DND-41 (cell line): ENCODE results near the gene POU4F1.

Experiments used
- ATAC-seq: fragments of 200-7000 bp; cut with Tn5 transposase; 3 replicates; pipeline ENCODE4 v1.9.1; 2021; ENCODE audit warnings: low read depth; ENCODE audit not compliant: insufficient read depth
- DNase-seq: peaks from one replicate; pipeline ENCODE4 v3.0.0-alpha.2; 2020
- H2AFZ ChIP-seq: 2 replicates; pipeline ENCODE4 v1.6.0; 2012; ENCODE audit warnings: low read depth, low read length
- H3K27ac ChIP-seq: 2 replicates; pipeline ENCODE4 v1.5.1; 2012; ENCODE audit warnings: low read length, inconsistent platforms
- H3K27me3 ChIP-seq: fragments of 200-600 bp; sonication (generic); 2 replicates; pipeline ENCODE4 v1.6.0; 2012; ENCODE audit warnings: low read length, mild to moderate bottlenecking, inconsistent platforms; ENCODE audit not compliant: insufficient read depth, poor library complexity
- H3K36me3 ChIP-seq: 2 replicates; pipeline ENCODE4 v1.5.1; 2012; ENCODE audit warnings: low read length, inconsistent platforms; ENCODE audit not compliant: insufficient read depth
- H3K4me1 ChIP-seq: 2 replicates; pipeline ENCODE4 v1.5.1; 2012; ENCODE audit warnings: mild to moderate bottlenecking, low read length; ENCODE audit not compliant: insufficient read depth
- H3K4me2 ChIP-seq: 2 replicates; pipeline ENCODE4 v1.6.0; 2012; ENCODE audit warnings: mild to moderate bottlenecking, moderate library complexity, low read length, inconsistent platforms; ENCODE audit not compliant: insufficient read depth
- H3K4me3 ChIP-seq, 2 experiments: fragments of 200-600 bp in 1 of 2; shearing (Covaris generic) in 1 of 2; 2 replicates each; pipeline ENCODE4 v1.5.1; 2012 to 2016; ENCODE audit warnings: inconsistent platforms in 2 of 2, low read length in 2 of 2, mild to moderate bottlenecking in 2 of 2, low read depth in 1 of 2, moderate library complexity in 1 of 2
- H3K79me2 ChIP-seq: 2 replicates; pipeline ENCODE4 v1.6.0; 2012; ENCODE audit warnings: low read length, inconsistent platforms; ENCODE audit not compliant: insufficient read depth
- H3K9ac ChIP-seq: 2 replicates; pipeline ENCODE4 v1.6.0; 2012; ENCODE audit warnings: low read depth, mild to moderate bottlenecking, inconsistent platforms, low read length, moderate library complexity
- H3K9me3 ChIP-seq: 2 replicates; pipeline ENCODE4 v1.5.1; 2012; ENCODE audit warnings: low read length, moderate library complexity, mild to moderate bottlenecking, inconsistent platforms; ENCODE audit not compliant: insufficient read depth, severe bottlenecking
- H4K20me1 ChIP-seq: 2 replicates; pipeline ENCODE4 v1.6.0; 2012; ENCODE audit warnings: low read length; ENCODE audit not compliant: insufficient read depth
- EZH2 ChIP-seq: IDR thresholded peaks from 3 replicates; pipeline ENCODE4 v1.6.1; 2012; ENCODE audit warnings: borderline replicate concordance, low read depth, mild to moderate bottlenecking, moderate library complexity, low read length, inconsistent platforms; ENCODE audit not compliant: severe bottlenecking
- TF ChIP-seq, protein P1 (sequence below): IDR thresholded peaks from 2 replicates; pipeline ENCODE4 v1.5.1; 2012; ENCODE audit warnings: borderline replicate concordance, low read length, moderate library complexity, mild to moderate bottlenecking; ENCODE audit not compliant: poor library complexity, severe bottlenecking; ENCODE audit errors: extremely low read depth

The POU4F1 gene

DNA sequence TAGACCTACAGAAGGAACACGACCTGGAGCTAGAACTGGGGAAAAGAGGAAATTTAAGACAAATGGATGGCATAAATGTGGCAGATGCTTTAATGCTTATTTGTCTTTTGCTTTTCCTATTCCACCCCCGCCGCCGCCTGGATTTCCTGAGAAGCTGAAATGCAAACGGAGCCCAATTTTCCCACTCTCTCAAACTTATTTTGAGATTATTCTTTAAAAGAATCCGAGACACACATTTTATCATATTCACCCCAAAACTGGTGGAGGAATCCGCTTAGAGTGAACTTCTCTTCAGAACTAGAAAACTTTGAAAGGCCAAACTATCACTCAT is 5.8 kb downstream of the POU4F1 start:
- Histone ChIP-seq H3K4me2 (no peak overlapping the region), H3K36me3 (no peaks in the 10 kb centered on the region), H3K27me3 (peaks cover 29% of the 10 kb centered on the region), H2AFZ (no peak overlapping the region), H3K4me1 (peaks cover 3% of the 10 kb centered on the region), H3K4me3 (no peak overlapping the region), H3K27ac (no peak overlapping the region), H3K9ac (no peak overlapping the region), H3K79me2 (no peaks in the 10 kb centered on the region), H4K20me1 (peaks cover 2% of the 10 kb centered on the region; the same call in 1 of the 2 replicates), H3K9me3 (no peaks in the 10 kb centered on the region)
- ATAC-seq (no peak), DNase-seq (no peak)
- TF ChIP-seq, protein P1, sequence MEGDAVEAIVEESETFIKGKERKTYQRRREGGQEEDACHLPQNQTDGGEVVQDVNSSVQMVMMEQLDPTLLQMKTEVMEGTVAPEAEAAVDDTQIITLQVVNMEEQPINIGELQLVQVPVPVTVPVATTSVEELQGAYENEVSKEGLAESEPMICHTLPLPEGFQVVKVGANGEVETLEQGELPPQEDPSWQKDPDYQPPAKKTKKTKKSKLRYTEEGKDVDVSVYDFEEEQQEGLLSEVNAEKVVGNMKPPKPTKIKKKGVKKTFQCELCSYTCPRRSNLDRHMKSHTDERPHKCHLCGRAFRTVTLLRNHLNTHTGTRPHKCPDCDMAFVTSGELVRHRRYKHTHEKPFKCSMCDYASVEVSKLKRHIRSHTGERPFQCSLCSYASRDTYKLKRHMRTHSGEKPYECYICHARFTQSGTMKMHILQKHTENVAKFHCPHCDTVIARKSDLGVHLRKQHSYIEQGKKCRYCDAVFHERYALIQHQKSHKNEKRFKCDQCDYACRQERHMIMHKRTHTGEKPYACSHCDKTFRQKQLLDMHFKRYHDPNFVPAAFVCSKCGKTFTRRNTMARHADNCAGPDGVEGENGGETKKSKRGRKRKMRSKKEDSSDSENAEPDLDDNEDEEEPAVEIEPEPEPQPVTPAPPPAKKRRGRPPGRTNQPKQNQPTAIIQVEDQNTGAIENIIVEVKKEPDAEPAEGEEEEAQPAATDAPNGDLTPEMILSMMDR = no peak
- TF ChIP-seq EZH2 = no peak

DNA sequence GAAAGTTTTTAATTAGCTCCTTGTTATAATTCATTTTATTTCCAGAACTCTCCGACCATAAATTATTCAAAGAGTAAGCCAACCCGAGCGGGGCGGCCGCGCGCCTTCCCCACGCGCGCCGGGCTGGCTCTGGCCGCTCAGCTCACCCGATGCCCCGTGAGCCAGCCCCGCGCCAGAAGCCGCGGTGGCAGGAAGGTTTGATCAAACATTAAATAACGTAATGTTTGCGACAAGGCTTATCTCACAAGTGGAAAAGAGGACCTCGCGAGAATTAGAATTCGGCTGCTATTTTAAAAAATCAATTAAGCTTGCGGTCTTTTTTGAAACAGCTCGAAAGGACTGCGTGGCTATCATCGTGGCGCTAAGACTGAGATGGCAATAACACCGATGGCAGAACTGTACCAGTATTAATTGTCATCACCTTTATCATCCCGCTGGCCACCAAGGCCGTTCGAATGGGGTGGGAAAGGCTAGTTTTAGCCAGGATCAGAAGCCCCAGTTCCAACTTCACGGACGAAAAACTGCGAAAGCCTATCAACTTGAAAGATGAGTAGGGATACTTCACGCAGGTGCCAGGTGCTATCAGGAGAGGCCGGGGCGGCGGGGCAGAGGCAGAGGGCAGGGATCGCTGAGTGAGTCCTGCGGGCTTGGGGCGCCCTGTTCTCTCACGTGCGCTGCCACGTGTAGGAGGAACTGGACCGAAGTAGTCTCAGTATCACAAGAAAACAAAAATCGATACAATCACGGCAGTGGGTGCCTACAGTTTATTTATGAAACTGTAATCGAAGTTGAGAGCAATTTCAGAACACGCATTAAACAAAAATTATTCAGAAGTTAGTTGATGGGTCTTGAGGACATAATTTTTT is 6.4 kb downstream of the POU4F1 start:
- DNase-seq = no peak
- H3K36me3 ChIP-seq = no peaks in the 10 kb centered on the region
- H3K9me3 ChIP-seq = no peaks in the 10 kb centered on the region
- no peak for ATAC-seq
- peaks cover 29% of the 10 kb centered on the region for H3K27me3 ChIP-seq
- H2AFZ ChIP-seq = no peak overlapping the region
- peaks cover 2% of the 10 kb centered on the region; the same call in 1 of the 2 replicates for H4K20me1 ChIP-seq
- H3K79me2 ChIP-seq = no peaks in the 10 kb centered on the region
- no peak overlapping the region for H3K4me3 ChIP-seq
- no peaks in the 10 kb centered on the region for H3K4me1 ChIP-seq
- H3K4me2 ChIP-seq = no peak overlapping the region
- no peak overlapping the region for H3K27ac ChIP-seq
- TF ChIP-seq EZH2 = no peak
- TF ChIP-seq, protein P1 = no peak
- H3K9ac ChIP-seq = no peak overlapping the region

DNA sequence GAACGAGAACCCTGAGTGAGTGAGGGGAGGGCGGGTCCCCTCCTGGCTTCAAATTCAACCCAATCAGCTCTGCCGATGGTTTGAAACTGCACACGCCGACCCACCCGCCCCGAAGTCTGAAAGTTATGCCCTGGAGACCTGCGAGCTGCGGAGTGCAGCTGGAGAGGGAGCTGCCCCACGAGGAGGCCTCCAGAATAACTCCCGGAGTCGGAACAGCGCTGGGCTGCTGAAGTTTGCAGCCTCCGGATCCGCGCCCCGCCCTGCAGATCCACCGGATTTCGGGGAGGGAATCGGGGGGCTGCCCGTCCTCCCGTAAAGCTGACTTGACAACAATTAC is 7.0 kb downstream of the POU4F1 start:
- TF ChIP-seq, protein P1 = no peak
- TF ChIP-seq EZH2 = no peak
- H3K9ac ChIP-seq = no peak overlapping the region
- H3K79me2 ChIP-seq = no peaks in the 10 kb centered on the region
- no peak overlapping the region for H2AFZ ChIP-seq
- peaks cover 29% of the 10 kb centered on the region for H3K27me3 ChIP-seq
- H3K9me3 ChIP-seq = no peaks in the 10 kb centered on the region
- H3K27ac ChIP-seq = no peak overlapping the region
- H3K4me2 ChIP-seq = no peak overlapping the region
- no peaks in the 10 kb centered on the region for H3K4me1 ChIP-seq
- H4K20me1 ChIP-seq = peaks cover 2% of the 10 kb centered on the region; the same call in 1 of the 2 replicates
- DNase-seq (no peak), ATAC-seq (no peak)
- H3K36me3 ChIP-seq = no peaks in the 10 kb centered on the region
- no peak overlapping the region for H3K4me3 ChIP-seq
